ENCODE data around the gene TBL3.

GRCh38 chr16:1998360-1998835 lies 26.5 kb downstream of the TBL3 start:
- TF ChIP-seq CTCF (IDR thresholded peaks at IDR 0.05; ENCODE audit: low read length): no peak
- no peak for TF ChIP-seq EZH2phosphoT487 (IDR thresholded peaks at IDR 0.05; ENCODE audit: low read length)

Data from MM.1S (cell line).